Adrenal gland (tissue), 12 donors: ENCODE results near the gene DCC. TPM values are rescaled to one million over a fixed set of nuclear protein-coding genes. Genes with fewer than 3 reads are reported as not detected.
"Not testable (repeated sequence)": the region's sequence is repeated elsewhere in the genome, so short reads cannot be mapped to it uniquely, and the experiment has no call there.

Experiments used
- DNase-seq, 7 donors: peaks; one replicate each; pipeline ENCODE4 v3.0.0-alpha.2; 2019 to 2020
- H3K27ac ChIP-seq, 5 donors: fragments of 200-600 bp; sonication (generic) in 4 of 5; 1 replicate in 3 of 5; 2 replicates in 2 of 5; pipeline versions ENCODE4 v1.5.1 to v1.8.0; 2016 to 2020; ENCODE audit warnings: mild to moderate bottlenecking in 1 of 5
- H3K27me3 ChIP-seq: fragments of 200-600 bp; 2 replicates; pipeline ENCODE4 v1.8.0; 2021
- H3K36me3 ChIP-seq, 2 donors: fragments of 200-600 bp; replicated peaks in 1 of 2; 1 replicate in 1 of 2; 2 replicates in 1 of 2; pipeline versions ENCODE4 v1.5.1 to v1.8.0; 2018 to 2022
- H3K4me1 ChIP-seq, 2 donors: fragments of 200-600 bp; replicated peaks in 1 of 2; 1 replicate in 1 of 2; 2 replicates in 1 of 2; pipeline versions ENCODE4 v1.5.1 to v1.8.0; 2018 to 2021
- H3K4me3 ChIP-seq, 4 donors: fragments of 200-600 bp; sonication (generic) in 3 of 4; one replicate each; pipeline ENCODE4 v1.5.1; 2016 to 2018
- H3K9me3 ChIP-seq, 3 donors: fragments of 200-600 bp; sonication (generic) in 1 of 3; replicated peaks in 1 of 3; 1 replicate in 2 of 3; 2 replicates in 1 of 3; pipeline versions ENCODE4 v1.5.1 to v1.8.0; 2016 to 2021
- CTCF ChIP-seq, 6 experiments: fragments of 450-650 bp in 4 of 6; fragments of 200-600 bp in 2 of 6; sonication (generic) in 1 of 6; IDR thresholded peaks; 1 replicate in 5 of 6; 2 replicates in 1 of 6; pipeline versions ENCODE4 v1.5.1 to v1.8.0; 2016 to 2021; ENCODE audit warnings: antibody characterized with exemption in 6 of 6, mild to moderate bottlenecking in 2 of 6, moderate library complexity in 1 of 6
- POLR2A ChIP-seq, 2 donors: fragments of 450-650 bp; IDR thresholded peaks; one replicate each; pipeline ENCODE4 v1.6.1; 2017; ENCODE audit warnings: antibody characterized with exemption in 2 of 2, mild to moderate bottlenecking in 2 of 2, moderate library complexity in 1 of 2
- WGBS, 4 donors: extraction: QIAGEN DNeasy Blood & Tissue Kit in 2 of 4; methylation state at CpG; one replicate each; pipeline versions ENCODE4 v1.1.5 to v1.1.7; 2013 to 2017; 5-methylcytosine and 5-hydroxymethylcytosine counted together
- intact Hi-C, 2 donors: fragments of 100-400 bp; cut with DNase I; formaldehyde crosslinking; loops; one replicate each; pipeline versions ENCODE4 v1.14.1 to v1.15.0; 2022 to 2023
- polyA plus RNA-seq, 3 donors: library from polyadenylated mRNA; stranded (reverse); fragments of 200-250 nt in 2 of 3; fragments of 350-450 nt in 1 of 3; fragmentation: Illumina TruSeq in 1 of 3; extraction: RNeasy Lipid Tissue Mini Kit (QIAGEN cat#74804) in 1 of 3; gene quantifications; one replicate each; pipeline ENCODE4 v1.2.3, GENCODE V29; 2013 to 2014
- total RNA-seq, 9 donors: library from RNA; depleted of rRNA in 4 of 9; stranded (reverse); fragments of >200 nt in 4 of 9; fragments of 120-200 nt in 1 of 9; fragmentation: NEBNext Ultra II Directional in 1 of 9; extraction: Animal tissue kit (Norgen Biotek cat#: 25700) in 1 of 9; gene quantifications; one replicate each; pipeline versions ENCODE4 v1.1.0 to v1.2.4, GENCODE V29; 2013 to 2023
- donor health status: healthy with polysubstance abuse.
- donor health status: Bipolar disorder and iron deficiency.
- donor health status: DM: yes; HTN: yes; CAD: no.
- donor health status: DM: no; HTN: no; CAD: no.
- donor health status: DM: no; HTN: no; CAD: no.
- donor health status: DM: yes; HTN: yes; CAD: no.

The DCC gene
- total and polyA plus RNA-seq, 12 donors: 0.33 to 3.5 (median 1.1) TPM; not detected in 1

GRCh38 chr18:53457068-53457467 lies 1117.1 kb downstream of the DCC start:
- Histone ChIP-seq H3K9me3 (no peaks in the 10 kb centered on the region), H3K27ac (no peak overlapping the region), H3K4me3 (no peak overlapping the region), H3K27me3 (no peaks in the 10 kb centered on the region), H3K36me3 (no peaks in the 10 kb centered on the region), H3K4me1 (no peaks in the 10 kb centered on the region)
- DNase-seq: no peak
- 0 to 10% (median 8%) methylated on average over 1 of the region's 1 CpG for WGBS, 4 donors
- intact Hi-C loops: no loop called here
- no peak for TF ChIP-seq CTCF (IDR thresholded peaks at IDR 0.05)
- TF ChIP-seq POLR2A (IDR thresholded peaks at IDR 0.05): no peak

- DNase-seq: no peak
- TF ChIP-seq POLR2A (IDR thresholded peaks at IDR 0.05): no peak
- no peak for TF ChIP-seq CTCF (IDR thresholded peaks at IDR 0.05)
- Histone ChIP-seq H3K4me1 (no peaks in the 10 kb centered on the region), H3K4me3 (no peak overlapping the region), H3K9me3 (no peaks in the 10 kb centered on the region), H3K36me3 (no peaks in the 10 kb centered on the region), H3K27ac (no peak overlapping the region), H3K27me3 (no peaks in the 10 kb centered on the region)
- intact Hi-C loops: no loop called here
These were observed 1118.3 kb downstream of the DCC start for GRCh38 chr18:53458268-53458667.

- Histone ChIP-seq H3K27ac (no peak overlapping the region), H3K36me3 (no peaks in the 10 kb centered on the region), H3K4me1 (no peaks in the 10 kb centered on the region), H3K9me3 (no peaks in the 10 kb centered on the region), H3K4me3 (no peak overlapping the region), H3K27me3 (no peaks in the 10 kb centered on the region)
- WGBS, 4 donors: 22 to 38% (median 32%) methylated on average over 5 of the region's 5 CpGs
- TF ChIP-seq POLR2A (IDR thresholded peaks at IDR 0.05): no peak
- TF ChIP-seq CTCF (IDR thresholded peaks at IDR 0.05): no peak
- intact Hi-C loops: no loop called here
- peak in 6 of 7 donors; percentile 9 to 51 (median 24) for DNase-seq
These were observed 1119.1 kb downstream of the DCC start for GRCh38 chr18:53458944-53459580.

DNA sequence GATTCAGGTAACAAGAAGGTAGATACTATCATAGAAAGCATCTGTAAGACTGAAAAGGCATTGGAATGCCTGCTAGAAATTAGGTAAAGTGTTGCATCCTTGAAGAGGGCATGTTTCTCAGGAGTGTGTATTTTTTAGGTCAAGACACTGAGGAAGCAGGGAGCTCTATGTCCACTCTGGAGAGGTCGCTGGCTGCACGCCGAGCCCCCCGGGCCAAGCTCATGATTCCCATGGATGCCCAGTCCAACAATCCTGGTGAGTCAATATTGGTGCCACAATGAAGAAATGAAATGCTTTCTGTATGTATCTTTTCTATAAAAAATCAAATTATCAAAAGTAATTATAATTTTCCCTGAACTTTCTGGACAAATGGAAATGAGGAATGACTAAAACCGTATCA lies 1127.8 kb downstream of the DCC start:
- no peaks in the 10 kb centered on the region for H3K36me3 ChIP-seq
- no peaks in the 10 kb centered on the region for H3K9me3 ChIP-seq
- no peaks in the 10 kb centered on the region for H3K4me1 ChIP-seq
- H3K4me3 ChIP-seq: no peak overlapping the region
- no peak for DNase-seq
- H3K27ac ChIP-seq: no peak overlapping the region
- WGBS, 4 donors: 83 to 97% (median 92%) methylated on average over 5 of the region's 5 CpGs
- TF ChIP-seq POLR2A (IDR thresholded peaks at IDR 0.05) (no peak), CTCF (IDR thresholded peaks at IDR 0.05) (no peak)
- intact Hi-C loops: no loop called here
- H3K27me3 ChIP-seq: no peaks in the 10 kb centered on the region

DNA sequence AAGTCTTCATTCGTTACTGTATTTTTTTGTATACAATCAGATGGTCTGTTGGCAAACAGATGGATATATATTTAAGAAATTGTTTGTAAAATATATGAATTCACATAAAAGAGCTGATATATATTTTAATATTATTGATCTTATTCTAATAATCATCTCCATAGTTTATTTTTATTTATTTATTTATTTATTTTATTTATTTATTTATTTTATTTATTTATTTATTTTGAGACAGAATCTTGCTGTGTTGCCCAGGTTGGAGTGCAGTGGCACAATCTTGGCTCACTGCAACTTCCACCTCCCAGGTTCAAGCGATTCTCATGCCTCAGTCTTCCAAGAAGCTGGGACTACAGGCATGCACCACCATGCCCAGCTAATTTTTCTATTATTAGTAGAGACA lies 1128.2 kb downstream of the DCC start:
- H3K9me3 ChIP-seq, DNase-seq, H3K4me3 ChIP-seq, H3K27ac ChIP-seq, H3K4me1 ChIP-seq, intact Hi-C loops, H3K36me3 ChIP-seq, H3K27me3 ChIP-seq: not testable (repeated sequence)
- WGBS, 4 donors: 80 to 90% (median 85%) methylated on average over 2 of the region's 2 CpGs
